HFF-Myc (cell line): Measurements from ENCODE around the gene ITIH5.

Experiments
- DNase-seq: peaks from one replicate; pipeline ENCODE4 v3.0.0-alpha.2; 2011; ENCODE audit warnings: low read depth; ENCODE audit errors: extremely low read depth
- H3K4me3 ChIP-seq: replicated peaks from 2 replicates; pipeline ENCODE4 v1.5.1; 2011; ENCODE audit warnings: low read depth, mild to moderate bottlenecking, control low read depth, low read length
- TF ChIP-seq, protein P1 (sequence below): IDR thresholded peaks from 2 replicates; pipeline ENCODE4 v1.5.1; 2012; ENCODE audit warnings: mild to moderate bottlenecking, low read depth, low read length, control low read depth; ENCODE audit errors: missing control alignments

The ITIH5 gene

DNA sequence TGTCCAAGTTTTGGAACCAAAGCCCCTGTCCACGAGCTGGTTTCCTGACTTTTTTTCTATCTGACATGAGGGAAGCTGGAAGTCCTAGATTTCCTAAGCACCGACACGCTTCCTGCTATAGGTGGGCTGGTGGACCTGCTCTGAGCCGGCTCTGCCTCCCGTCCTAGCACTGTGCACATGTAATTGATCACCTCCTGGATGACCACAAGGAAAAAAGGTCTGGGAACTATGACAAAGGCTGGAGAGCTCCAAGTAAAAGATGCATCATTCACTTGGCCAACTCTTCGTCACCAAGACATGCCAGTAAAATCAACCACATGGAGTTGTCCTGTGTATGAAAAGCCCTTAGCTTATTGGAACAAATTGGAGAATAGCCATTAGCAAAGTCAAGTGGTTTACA, 104.8 kb downstream of the ITIH5 start:
- TF ChIP-seq, protein P1, sequence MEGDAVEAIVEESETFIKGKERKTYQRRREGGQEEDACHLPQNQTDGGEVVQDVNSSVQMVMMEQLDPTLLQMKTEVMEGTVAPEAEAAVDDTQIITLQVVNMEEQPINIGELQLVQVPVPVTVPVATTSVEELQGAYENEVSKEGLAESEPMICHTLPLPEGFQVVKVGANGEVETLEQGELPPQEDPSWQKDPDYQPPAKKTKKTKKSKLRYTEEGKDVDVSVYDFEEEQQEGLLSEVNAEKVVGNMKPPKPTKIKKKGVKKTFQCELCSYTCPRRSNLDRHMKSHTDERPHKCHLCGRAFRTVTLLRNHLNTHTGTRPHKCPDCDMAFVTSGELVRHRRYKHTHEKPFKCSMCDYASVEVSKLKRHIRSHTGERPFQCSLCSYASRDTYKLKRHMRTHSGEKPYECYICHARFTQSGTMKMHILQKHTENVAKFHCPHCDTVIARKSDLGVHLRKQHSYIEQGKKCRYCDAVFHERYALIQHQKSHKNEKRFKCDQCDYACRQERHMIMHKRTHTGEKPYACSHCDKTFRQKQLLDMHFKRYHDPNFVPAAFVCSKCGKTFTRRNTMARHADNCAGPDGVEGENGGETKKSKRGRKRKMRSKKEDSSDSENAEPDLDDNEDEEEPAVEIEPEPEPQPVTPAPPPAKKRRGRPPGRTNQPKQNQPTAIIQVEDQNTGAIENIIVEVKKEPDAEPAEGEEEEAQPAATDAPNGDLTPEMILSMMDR: no peak
- DNase-seq: no peak
- H3K4me3 ChIP-seq: no peak overlapping the region

DNA sequence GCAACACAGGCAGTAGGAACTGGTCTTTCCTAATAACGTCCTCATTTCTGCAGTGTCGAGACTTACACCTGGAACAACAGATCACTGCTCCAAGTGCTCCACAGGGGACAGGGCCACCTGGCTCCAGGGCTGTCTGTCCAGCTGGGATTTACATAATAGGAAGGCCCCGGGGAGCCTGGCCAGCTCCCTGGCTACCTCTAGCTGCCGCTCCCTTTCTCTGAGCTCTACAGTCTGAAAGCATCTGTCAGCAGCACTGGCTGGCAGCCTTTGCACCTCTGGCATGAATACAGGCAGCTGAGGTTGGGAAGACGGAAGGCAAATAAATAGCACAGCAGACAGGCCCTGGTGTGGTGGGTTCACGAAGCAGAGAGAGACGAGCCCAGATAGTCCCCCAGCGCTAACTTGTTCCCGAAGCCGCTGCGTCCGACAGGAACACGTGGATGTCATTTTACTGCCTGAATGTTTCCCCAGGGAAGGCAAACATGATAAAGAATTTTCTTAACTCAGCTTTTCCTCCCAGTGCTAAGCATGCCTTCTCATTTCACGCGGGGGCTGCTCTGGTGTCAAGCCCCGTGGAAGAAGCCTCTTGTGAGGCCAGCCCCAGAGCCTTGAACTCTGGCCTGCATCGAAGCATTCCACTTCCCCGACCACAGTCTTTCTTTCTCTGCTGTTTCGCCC, 105.4 kb downstream of the ITIH5 start:
- DNase-seq: no peak
- TF ChIP-seq, protein P1: no peak
- no peak overlapping the region for H3K4me3 ChIP-seq

DNA sequence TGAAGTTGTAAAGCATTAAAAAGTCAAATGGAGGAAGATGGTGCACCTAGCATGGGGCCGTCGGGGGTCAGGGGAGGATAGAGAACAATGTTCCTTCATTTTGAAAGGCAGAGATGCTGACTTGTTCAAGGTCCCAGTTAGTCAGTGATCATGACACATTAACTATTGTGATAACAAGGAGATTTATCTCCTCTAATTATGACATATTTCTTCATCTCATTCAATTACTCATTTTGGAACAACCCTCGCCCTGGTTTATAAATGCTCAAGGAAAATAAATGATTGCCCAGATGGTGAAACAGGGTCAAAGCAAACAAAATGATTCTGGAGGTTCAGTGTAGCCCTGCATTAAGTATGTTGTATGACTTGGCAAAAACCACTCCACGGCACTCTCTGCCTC, 106.2 kb downstream of the ITIH5 start:
- DNase-seq: no peak
- TF ChIP-seq, protein P1: no peak
- no peak overlapping the region for H3K4me3 ChIP-seq

DNA sequence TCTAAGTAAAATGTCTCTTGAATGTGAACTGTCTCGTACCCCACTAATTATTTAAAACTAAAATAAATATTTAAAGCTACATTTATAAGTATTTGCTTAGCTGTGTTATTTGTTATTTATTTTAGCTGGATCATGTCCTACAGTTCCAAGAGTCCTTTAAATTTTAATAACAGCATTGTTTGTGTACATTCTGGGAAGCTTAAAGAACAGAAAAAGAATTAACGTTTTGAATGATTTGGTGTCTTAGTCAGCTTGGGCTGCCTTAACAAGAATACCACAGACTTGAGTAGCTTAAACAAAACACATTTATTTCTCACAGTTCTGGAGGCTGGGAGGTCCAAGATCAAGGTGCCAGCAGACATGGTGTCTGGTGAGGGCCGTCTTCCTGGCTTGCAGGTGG, 107.4 kb downstream of the ITIH5 start:
- no peak for DNase-seq
- H3K4me3 ChIP-seq: no peak overlapping the region
- TF ChIP-seq, protein P1: no peak

DNA sequence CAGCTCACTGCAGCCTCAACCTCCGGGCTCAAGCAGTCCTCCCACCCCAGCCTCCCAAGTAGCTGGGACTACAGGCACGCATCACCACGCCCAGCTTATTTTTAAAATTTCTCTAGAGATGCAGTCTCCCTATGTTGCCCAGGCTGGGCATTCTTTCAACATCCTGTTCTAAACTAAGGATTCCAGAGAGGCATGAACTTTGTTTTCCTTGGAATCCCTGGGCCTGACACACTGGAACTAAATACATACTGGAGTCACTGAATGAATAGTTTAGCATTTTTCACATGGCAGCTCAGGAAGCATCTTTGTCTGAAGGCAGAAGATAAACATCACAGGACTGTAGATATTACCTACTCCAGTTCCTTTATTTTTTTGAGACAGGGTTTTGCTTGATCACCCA, 108.7 kb downstream of the ITIH5 start:
- no peak for DNase-seq
- TF ChIP-seq, protein P1: no peak
- H3K4me3 ChIP-seq: no peak overlapping the region

DNA sequence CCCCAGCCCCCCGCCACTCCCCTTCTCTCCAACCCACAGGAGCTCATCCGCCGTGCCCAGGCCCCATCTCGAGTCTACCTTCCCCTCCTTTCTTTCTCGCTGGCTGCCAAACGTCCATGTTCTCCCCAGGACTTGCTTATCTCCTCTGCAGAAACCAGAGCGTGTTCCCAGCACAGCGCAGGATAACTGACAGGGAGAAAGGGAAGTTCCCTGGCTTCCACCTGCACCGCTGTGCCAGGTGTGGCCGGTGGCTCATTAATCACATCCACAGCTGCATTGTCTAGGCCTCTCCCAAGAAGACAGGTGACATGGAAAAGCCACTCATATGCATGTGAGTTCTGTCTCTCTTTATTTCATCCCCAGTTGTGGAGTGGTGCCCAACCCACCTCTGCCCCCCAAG, 113.2 kb downstream of the ITIH5 start:
- TF ChIP-seq, protein P1: no peak
- DNase-seq: no peak
- no peak overlapping the region for H3K4me3 ChIP-seq
